Activated T-cell treated with anti-CD3 and anti-CD28 coated beads for 4 hours (primary cell): ENCODE results near the gene FN3KRP.

ENCODE experiments used
- DNase-seq: peaks from one replicate; pipeline ENCODE4 v3.0.0-alpha.2; 2020

The FN3KRP gene

GRCh38 chr17:82716203-82717010, at the start of gene FN3KRP:
Gene FN3KRP, plus strand, starts transcription at chr17:82716706. Its CDS starts 50 bp downstream, at chr17:82716756.
- DNase-seq = peak; percentile 89

- DNase-seq = no peak
Observed at GRCh38 chr17:82666931-82667667, 49.4 kb upstream of the FN3KRP start.

- DNase-seq = no peak
Observed at GRCh38 chr17:82667668-82668000, 48.9 kb upstream of the FN3KRP start.

- DNase-seq = no peak
Observed at GRCh38 chr17:82668024-82668630, 48.4 kb upstream of the FN3KRP start.

GRCh38 chr17:82668631-82669099, 47.8 kb upstream of the FN3KRP start:
- DNase-seq = peak; percentile 11

- no peak for DNase-seq
Observed at GRCh38 chr17:82670661-82671450, 45.6 kb upstream of the FN3KRP start.

GRCh38 chr17:82674656-82675475, 41.6 kb upstream of the FN3KRP start:
- no peak for DNase-seq

- no peak for DNase-seq
Observed at GRCh38 chr17:82675476-82676245, 40.8 kb upstream of the FN3KRP start.

GRCh38 chr17:82677353-82677925, 39.1 kb upstream of the FN3KRP start:
- no peak for DNase-seq

- no peak for DNase-seq
Observed at GRCh38 chr17:82678265-82678891, 38.1 kb upstream of the FN3KRP start.

GRCh38 chr17:82679586-82680465, 36.7 kb upstream of the FN3KRP start:
- DNase-seq = no peak

- no peak for DNase-seq
Observed at GRCh38 chr17:82681547-82681946, 35.0 kb upstream of the FN3KRP start.

- no peak for DNase-seq
Observed at GRCh38 chr17:82683534-82683933, 33.0 kb upstream of the FN3KRP start.

- no peak for DNase-seq
Observed at GRCh38 chr17:82684228-82684841, 32.2 kb upstream of the FN3KRP start.

GRCh38 chr17:82685291-82685690, 31.2 kb upstream of the FN3KRP start:
- no peak for DNase-seq

- DNase-seq = no peak
Observed at GRCh38 chr17:82686366-82687324, 29.9 kb upstream of the FN3KRP start.

GRCh38 chr17:82687375-82687861, 29.1 kb upstream of the FN3KRP start:
- DNase-seq = no peak
